Skeletal muscle satellite cell (primary cell): ENCODE results near the gene EIF4G3.
A peak's percentile ranks its signal among the peaks of the same experiment; 100 is the strongest.
"Not testable (repeated sequence)": the region's sequence is repeated elsewhere in the genome, so short reads cannot be mapped to it uniquely, and the experiment has no call there.

Experiments
- H3K27me3 ChIP-seq: 2 replicates; pipeline ENCODE4 v1.7.0; 2013; ENCODE audit warnings: low read length; ENCODE audit not compliant: control insufficient read depth, insufficient read depth
- H3K36me3 ChIP-seq: 2 replicates; pipeline ENCODE4 v1.7.0; 2013; ENCODE audit warnings: mild to moderate bottlenecking, control low read depth, low read length; ENCODE audit not compliant: insufficient read depth
- H3K4me1 ChIP-seq: 2 replicates; pipeline ENCODE4 v1.7.0; 2013; ENCODE audit warnings: low read length; ENCODE audit not compliant: control insufficient read depth, insufficient read depth
- H3K4me2 ChIP-seq: 2 replicates; pipeline ENCODE4 v1.7.0; 2013; ENCODE audit warnings: mild to moderate bottlenecking, low read length
- H3K4me3 ChIP-seq: 2 replicates; pipeline ENCODE4 v1.7.0; 2013; ENCODE audit warnings: low read length
- H3K9ac ChIP-seq: 2 replicates; pipeline ENCODE4 v1.7.0; 2013; ENCODE audit warnings: mild to moderate bottlenecking, low read depth, low read length, moderate library complexity
- H3K9me3 ChIP-seq: replicated peaks from 2 replicates; pipeline ENCODE4 v1.7.0; 2013; ENCODE audit warnings: mild to moderate bottlenecking, control low read depth, low read length

EIF4G3 gene

GRCh38 chr1:21059021-21059420 lies 117.7 kb downstream of the EIF4G3 start:
- H3K4me2 ChIP-seq, result peak overlapping the region; percentile 5
- no peaks in the 10 kb centered on the region for H3K27me3 ChIP-seq
- H3K9ac ChIP-seq, result no peak overlapping the region
- H3K36me3 ChIP-seq, result peaks cover 2% of the 10 kb centered on the region
- H3K9me3 ChIP-seq, result no peaks in the 10 kb centered on the region
- H3K4me3 ChIP-seq, result no peak overlapping the region
- H3K4me1 ChIP-seq, result peaks cover 10% of the 10 kb centered on the region

GRCh38 chr1:21058035-21058793 lies 118.5 kb downstream of the EIF4G3 start:
- Histone ChIP-seq H3K27me3 (no peaks in the 10 kb centered on the region), H3K36me3 (no peaks in the 10 kb centered on the region), H3K4me3 (no peak overlapping the region), H3K4me2 (no peak overlapping the region), H3K4me1 (peaks cover 10% of the 10 kb centered on the region), H3K9me3 (no peaks in the 10 kb centered on the region), H3K9ac (no peak overlapping the region)

- H3K36me3 ChIP-seq, H3K9me3 ChIP-seq, H3K9ac ChIP-seq, H3K27me3 ChIP-seq, H3K4me2 ChIP-seq, H3K4me3 ChIP-seq: not testable (repeated sequence)
- peaks cover 15% of the 10 kb centered on the region for H3K4me1 ChIP-seq
These were observed 123.3 kb downstream of the EIF4G3 start for GRCh38 chr1:21053189-21053928.

- Histone ChIP-seq H3K9ac (no peak overlapping the region), H3K36me3 (peaks cover 6% of the 10 kb centered on the region), H3K9me3 (no peaks in the 10 kb centered on the region), H3K4me3 (no peak overlapping the region), H3K27me3 (no peaks in the 10 kb centered on the region), H3K4me2 (no peak overlapping the region), H3K4me1 (peaks cover 15% of the 10 kb centered on the region)
These were observed 124.7 kb downstream of the EIF4G3 start for GRCh38 chr1:21052034-21052433.

- Histone ChIP-seq H3K4me2 (no peak overlapping the region), H3K36me3 (peaks cover 6% of the 10 kb centered on the region), H3K9me3 (no peaks in the 10 kb centered on the region), H3K27me3 (no peaks in the 10 kb centered on the region), H3K4me3 (no peak overlapping the region), H3K4me1 (peaks cover 15% of the 10 kb centered on the region), H3K9ac (no peak overlapping the region)
These were observed 125.4 kb downstream of the EIF4G3 start for GRCh38 chr1:21051177-21051825.

- H3K4me3 ChIP-seq, result no peak overlapping the region
These were observed 126.7 kb downstream of the EIF4G3 start for GRCh38 chr1:21050031-21050430.

GRCh38 chr1:21048462-21048861 lies 128.2 kb downstream of the EIF4G3 start:
- peaks cover 21% of the 10 kb centered on the region for H3K4me1 ChIP-seq
- no peaks in the 10 kb centered on the region for H3K9me3 ChIP-seq
- no peaks in the 10 kb centered on the region for H3K27me3 ChIP-seq
- peaks cover 9% of the 10 kb centered on the region for H3K36me3 ChIP-seq
- no peak overlapping the region for H3K4me3 ChIP-seq
- H3K4me2 ChIP-seq, result no peak overlapping the region
- no peak overlapping the region for H3K9ac ChIP-seq

More at GRCh38 chr1:21050031-21050430, 126.7 kb downstream of the EIF4G3 start:
- H3K4me1 ChIP-seq, result peaks cover 13% of the 10 kb centered on the region
- H3K9ac ChIP-seq, result no peak overlapping the region
- H3K27me3 ChIP-seq, result no peaks in the 10 kb centered on the region
- H3K36me3 ChIP-seq, result peaks cover 9% of the 10 kb centered on the region
- H3K4me2 ChIP-seq, result peak overlapping the region; percentile 27
- H3K9me3 ChIP-seq, result no peaks in the 10 kb centered on the region

GRCh38 chr1:21046132-21046531 lies 130.6 kb downstream of the EIF4G3 start:
- Histone ChIP-seq H3K4me1 (peaks cover 37% of the 10 kb centered on the region), H3K9ac (no peak overlapping the region), H3K36me3 (peaks cover 14% of the 10 kb centered on the region), H3K4me3 (no peak overlapping the region), H3K9me3 (no peaks in the 10 kb centered on the region), H3K27me3 (no peaks in the 10 kb centered on the region), H3K4me2 (no peak overlapping the region)

- H3K36me3 ChIP-seq, result peaks cover 14% of the 10 kb centered on the region
- H3K9me3 ChIP-seq, result no peaks in the 10 kb centered on the region
- H3K4me3 ChIP-seq, result no peak overlapping the region
- H3K4me1 ChIP-seq, result peaks cover 33% of the 10 kb centered on the region
- no peak overlapping the region for H3K9ac ChIP-seq
- no peak overlapping the region for H3K4me2 ChIP-seq
- H3K27me3 ChIP-seq, result no peaks in the 10 kb centered on the region
These were observed 131.3 kb downstream of the EIF4G3 start for GRCh38 chr1:21045351-21045750.

GRCh38 chr1:21042929-21043605 lies 133.6 kb downstream of the EIF4G3 start:
- H3K36me3 ChIP-seq, result peaks cover 8% of the 10 kb centered on the region
- H3K27me3 ChIP-seq, result no peaks in the 10 kb centered on the region
- peaks cover 31% of the 10 kb centered on the region for H3K4me1 ChIP-seq
- no peak overlapping the region for H3K4me3 ChIP-seq
- peak overlapping the region; percentile 48 for H3K9ac ChIP-seq
- peak overlapping the region; percentile 34 for H3K4me2 ChIP-seq
- H3K9me3 ChIP-seq, result no peaks in the 10 kb centered on the region

GRCh38 chr1:21041541-21041940 lies 135.2 kb downstream of the EIF4G3 start:
- H3K4me2 ChIP-seq, result no peak overlapping the region
- H3K27me3 ChIP-seq, result no peaks in the 10 kb centered on the region
- no peaks in the 10 kb centered on the region for H3K9me3 ChIP-seq
- H3K9ac ChIP-seq, result no peak overlapping the region
- H3K36me3 ChIP-seq, result peaks cover 8% of the 10 kb centered on the region
- peaks cover 31% of the 10 kb centered on the region for H3K4me1 ChIP-seq
- H3K4me3 ChIP-seq, result no peak overlapping the region
